Measurements from ENCODE around the gene LARGE1. TPM values are rescaled to one million over a fixed set of nuclear protein-coding genes. Genes with fewer than 3 reads are reported as not detected.

LARGE1 gene
- polyA plus RNA-seq, 1 donor: 17.8 TPM

GRCh38 chr22:33831651-33832050, 88.6 kb downstream of the LARGE1 start:
- Histone ChIP-seq H3K27ac (ENCODE audit: low read length) (no peak overlapping the region), H3K4me1 (ENCODE audit: control insufficient read depth, insufficient read depth, low read length) (peaks cover 2% of the 10 kb centered on the region), H3K4me3 (ENCODE audit: low read length) (no peak overlapping the region), H3K27me3 (ENCODE audit: control insufficient read depth, insufficient read depth, low read length) (no peaks in the 10 kb centered on the region), H3K36me3 (ENCODE audit: control insufficient read depth, insufficient read depth, low read length) (no peaks in the 10 kb centered on the region), H3K9me3 (ENCODE audit: control insufficient read depth, low read depth, low read length) (no peaks in the 10 kb centered on the region)
- no peak for DNase-seq
- 83% methylated on average over 1 of the region's 5 CpGs for WGBS (ENCODE audit: insufficient coverage, low lambda C conversion rate)

GRCh38 chr22:33831207-33831606, 89.1 kb downstream of the LARGE1 start:
- Histone ChIP-seq H3K4me3 (ENCODE audit: low read length) (no peak overlapping the region), H3K9me3 (ENCODE audit: control insufficient read depth, low read depth, low read length) (no peaks in the 10 kb centered on the region), H3K27me3 (ENCODE audit: control insufficient read depth, insufficient read depth, low read length) (no peaks in the 10 kb centered on the region), H3K4me1 (ENCODE audit: control insufficient read depth, insufficient read depth, low read length) (peaks cover 2% of the 10 kb centered on the region), H3K36me3 (ENCODE audit: control insufficient read depth, insufficient read depth, low read length) (no peaks in the 10 kb centered on the region), H3K27ac (ENCODE audit: low read length) (no peak overlapping the region)
- DNase-seq: no peak
- no CpG with 5 or more reads among the region's 11 CpGs for WGBS (ENCODE audit: insufficient coverage, low lambda C conversion rate)

- no CpG with 5 or more reads among the region's 4 CpGs for WGBS (ENCODE audit: insufficient coverage, low lambda C conversion rate)
- H3K27me3 ChIP-seq (ENCODE audit: control insufficient read depth, insufficient read depth, low read length): no peaks in the 10 kb centered on the region
- no peaks in the 10 kb centered on the region for H3K9me3 ChIP-seq (ENCODE audit: control insufficient read depth, low read depth, low read length)
- peaks cover 2% of the 10 kb centered on the region for H3K4me1 ChIP-seq (ENCODE audit: control insufficient read depth, insufficient read depth, low read length)
- H3K36me3 ChIP-seq (ENCODE audit: control insufficient read depth, insufficient read depth, low read length): no peaks in the 10 kb centered on the region
- DNase-seq: no peak
- no peak overlapping the region for H3K27ac ChIP-seq (ENCODE audit: low read length)
- H3K4me3 ChIP-seq (ENCODE audit: low read length): no peak overlapping the region
Measured at GRCh38 chr22:33829546-33830280, 90.6 kb downstream of the LARGE1 start.

DNA sequence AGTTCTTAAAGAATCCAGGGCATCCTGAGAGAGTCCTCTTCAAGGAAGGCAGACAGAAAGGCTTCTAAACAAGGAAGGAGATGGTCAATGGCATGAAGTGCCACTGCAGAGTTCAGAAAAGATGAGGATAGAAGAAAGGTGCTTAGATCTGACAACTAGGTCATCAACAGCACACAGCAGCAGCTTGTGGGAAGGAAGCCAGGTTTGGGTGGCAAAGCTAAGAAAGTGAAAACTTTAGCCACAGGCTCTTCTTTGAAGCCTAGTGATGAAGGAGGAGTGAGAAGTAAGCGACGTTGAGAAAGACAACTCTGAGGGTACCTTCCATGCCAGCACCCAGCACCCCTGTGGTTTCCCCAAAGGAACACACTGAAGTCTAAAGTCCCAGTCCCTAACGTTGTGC, 92.0 kb downstream of the LARGE1 start:
- no peak overlapping the region for H3K4me3 ChIP-seq (ENCODE audit: low read length)
- WGBS (ENCODE audit: insufficient coverage, low lambda C conversion rate): no CpG with 5 or more reads among the region's 3 CpGs
- no peaks in the 10 kb centered on the region for H3K36me3 ChIP-seq (ENCODE audit: control insufficient read depth, insufficient read depth, low read length)
- H3K27me3 ChIP-seq (ENCODE audit: control insufficient read depth, insufficient read depth, low read length): no peaks in the 10 kb centered on the region
- peaks cover 2% of the 10 kb centered on the region for H3K4me1 ChIP-seq (ENCODE audit: control insufficient read depth, insufficient read depth, low read length)
- no peak overlapping the region for H3K27ac ChIP-seq (ENCODE audit: low read length)
- no peaks in the 10 kb centered on the region for H3K9me3 ChIP-seq (ENCODE audit: control insufficient read depth, low read depth, low read length)
- DNase-seq: no peak

DNA sequence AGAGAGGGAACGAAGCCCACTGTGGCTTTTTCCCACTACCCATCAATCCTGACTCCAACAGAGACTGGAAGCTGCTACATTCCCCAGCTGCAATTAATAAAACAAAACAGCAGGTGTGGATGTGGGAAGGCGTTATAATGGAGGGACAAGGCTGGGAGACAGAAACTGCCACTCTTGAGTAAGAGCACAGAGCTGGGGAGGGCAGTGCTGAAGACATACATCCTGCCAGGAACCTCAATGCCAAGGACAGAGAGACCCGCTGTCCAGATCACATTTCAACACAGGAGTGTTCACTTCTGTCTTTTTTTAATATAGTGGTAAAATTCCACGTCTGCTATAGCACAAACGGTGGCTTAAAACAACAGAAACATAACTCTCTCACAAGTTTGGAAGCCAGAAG, 94.5 kb downstream of the LARGE1 start:
- Histone ChIP-seq H3K4me1 (ENCODE audit: control insufficient read depth, insufficient read depth, low read length) (peaks cover 2% of the 10 kb centered on the region), H3K27ac (ENCODE audit: low read length) (no peak overlapping the region)

DNA sequence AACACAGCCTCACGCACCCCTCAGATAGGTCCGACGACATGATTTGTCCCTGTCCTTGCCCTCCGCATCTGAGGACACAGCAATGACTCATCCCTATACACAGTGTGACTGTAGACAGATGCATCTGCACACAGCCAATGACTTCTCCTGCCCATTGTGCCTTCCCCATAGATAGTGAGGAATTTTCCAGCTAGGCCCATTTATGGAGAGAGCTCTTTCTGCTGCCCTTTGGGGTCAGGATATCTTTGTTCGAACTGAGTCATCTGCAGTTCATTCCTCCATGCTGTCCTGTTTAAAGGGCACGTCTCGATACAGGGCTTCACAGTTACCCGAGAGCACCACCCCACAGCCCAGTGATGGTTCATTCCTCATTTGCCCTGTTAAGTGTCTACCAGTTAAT, 96.7 kb downstream of the LARGE1 start:
- no peak for DNase-seq
- Histone ChIP-seq H3K27ac (ENCODE audit: low read length) (no peak overlapping the region), H3K36me3 (ENCODE audit: control insufficient read depth, insufficient read depth, low read length) (no peaks in the 10 kb centered on the region), H3K27me3 (ENCODE audit: control insufficient read depth, insufficient read depth, low read length) (no peaks in the 10 kb centered on the region), H3K9me3 (ENCODE audit: control insufficient read depth, low read depth, low read length) (no peaks in the 10 kb centered on the region), H3K4me1 (ENCODE audit: control insufficient read depth, insufficient read depth, low read length) (no peaks in the 10 kb centered on the region), H3K4me3 (ENCODE audit: low read length) (no peak overlapping the region)
- no CpG with 5 or more reads among the region's 8 CpGs for WGBS (ENCODE audit: insufficient coverage, low lambda C conversion rate)

More for the DNA sequence above, 94.5 kb downstream of the LARGE1 start:
- no peaks in the 10 kb centered on the region for H3K27me3 ChIP-seq (ENCODE audit: control insufficient read depth, insufficient read depth, low read length)
- no peak for DNase-seq
- H3K9me3 ChIP-seq (ENCODE audit: control insufficient read depth, low read depth, low read length): no peaks in the 10 kb centered on the region
- no CpG with 5 or more reads among the region's 5 CpGs for WGBS (ENCODE audit: insufficient coverage, low lambda C conversion rate)
- no peaks in the 10 kb centered on the region for H3K36me3 ChIP-seq (ENCODE audit: control insufficient read depth, insufficient read depth, low read length)
- H3K4me3 ChIP-seq (ENCODE audit: low read length): no peak overlapping the region

GRCh38 chr22:33821290-33821689, 99.0 kb downstream of the LARGE1 start:
- Histone ChIP-seq H3K27ac (ENCODE audit: low read length) (no peak overlapping the region), H3K27me3 (ENCODE audit: control insufficient read depth, insufficient read depth, low read length) (no peaks in the 10 kb centered on the region), H3K4me1 (ENCODE audit: control insufficient read depth, insufficient read depth, low read length) (no peaks in the 10 kb centered on the region), H3K9me3 (ENCODE audit: control insufficient read depth, low read depth, low read length) (no peaks in the 10 kb centered on the region), H3K4me3 (ENCODE audit: low read length) (no peak overlapping the region), H3K36me3 (ENCODE audit: control insufficient read depth, insufficient read depth, low read length) (no peaks in the 10 kb centered on the region)
- WGBS (ENCODE audit: insufficient coverage, low lambda C conversion rate): no CpG with 5 or more reads among the region's 4 CpGs
- DNase-seq: no peak

DNA sequence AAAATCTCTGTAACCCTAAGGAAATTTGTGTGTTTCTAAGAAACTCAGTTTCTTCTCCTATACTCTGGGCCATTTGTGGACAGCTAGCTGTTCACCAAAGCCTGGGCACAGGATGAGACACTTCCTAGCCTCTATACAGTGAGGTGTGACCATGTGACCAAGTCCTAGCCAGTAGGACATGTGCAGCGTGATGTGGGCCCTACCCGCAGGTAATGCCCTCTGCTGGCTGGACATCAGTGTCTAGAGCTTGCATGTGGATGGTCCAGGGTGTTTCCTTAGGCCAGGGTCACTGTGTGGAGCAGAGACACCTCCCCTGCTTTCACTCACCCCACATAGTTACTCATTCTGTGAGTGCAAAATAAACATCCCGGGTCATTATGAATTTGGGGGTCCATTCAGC, 100.5 kb downstream of the LARGE1 start:
- no peaks in the 10 kb centered on the region for H3K9me3 ChIP-seq (ENCODE audit: control insufficient read depth, low read depth, low read length)
- no peaks in the 10 kb centered on the region for H3K36me3 ChIP-seq (ENCODE audit: control insufficient read depth, insufficient read depth, low read length)
- H3K4me3 ChIP-seq (ENCODE audit: low read length): no peak overlapping the region
- DNase-seq: no peak
- 100% methylated on average over 1 of the region's 3 CpGs for WGBS (ENCODE audit: insufficient coverage, low lambda C conversion rate)
- no peaks in the 10 kb centered on the region for H3K4me1 ChIP-seq (ENCODE audit: control insufficient read depth, insufficient read depth, low read length)
- no peak overlapping the region for H3K27ac ChIP-seq (ENCODE audit: low read length)
- no peaks in the 10 kb centered on the region for H3K27me3 ChIP-seq (ENCODE audit: control insufficient read depth, insufficient read depth, low read length)

DNA sequence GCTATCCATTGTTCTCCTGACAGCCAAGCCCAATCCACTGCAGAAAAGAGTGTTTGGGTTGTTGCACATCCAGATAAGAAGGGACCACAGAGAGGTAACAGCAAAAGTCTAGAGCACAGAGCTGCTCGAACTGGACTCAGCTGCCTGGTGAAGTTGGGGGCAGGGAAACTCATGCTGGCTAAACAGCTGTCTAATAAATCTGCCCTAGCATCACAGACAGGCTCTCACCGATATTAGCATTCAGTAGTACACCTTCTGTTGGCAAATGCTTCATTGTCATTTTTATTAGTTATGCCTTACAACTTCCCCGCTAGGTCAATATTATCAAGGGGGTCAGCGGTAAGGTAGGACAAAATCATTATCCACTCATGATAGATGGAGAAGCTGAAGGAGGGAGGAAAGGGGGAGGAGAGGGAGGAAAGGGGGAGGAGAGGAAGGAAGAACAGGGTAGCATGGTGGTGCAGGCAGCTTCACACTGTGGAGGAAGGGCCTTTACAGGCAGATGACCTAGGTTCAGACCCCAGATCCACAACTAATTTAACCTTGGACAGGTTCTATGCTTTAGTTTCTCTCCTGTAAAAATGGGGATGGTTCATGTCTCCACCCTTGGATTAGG, 102.7 kb downstream of the LARGE1 start:
- H3K4me3 ChIP-seq (ENCODE audit: low read length): no peak overlapping the region
- H3K36me3 ChIP-seq (ENCODE audit: control insufficient read depth, insufficient read depth, low read length): no peaks in the 10 kb centered on the region
- DNase-seq: no peak
- H3K27ac ChIP-seq (ENCODE audit: low read length): no peak overlapping the region
- no peaks in the 10 kb centered on the region for H3K4me1 ChIP-seq (ENCODE audit: control insufficient read depth, insufficient read depth, low read length)
- no peaks in the 10 kb centered on the region for H3K9me3 ChIP-seq (ENCODE audit: control insufficient read depth, low read depth, low read length)
- no peaks in the 10 kb centered on the region for H3K27me3 ChIP-seq (ENCODE audit: control insufficient read depth, insufficient read depth, low read length)
- no CpG with 5 or more reads among the region's 4 CpGs for WGBS (ENCODE audit: insufficient coverage, low lambda C conversion rate)

DNA sequence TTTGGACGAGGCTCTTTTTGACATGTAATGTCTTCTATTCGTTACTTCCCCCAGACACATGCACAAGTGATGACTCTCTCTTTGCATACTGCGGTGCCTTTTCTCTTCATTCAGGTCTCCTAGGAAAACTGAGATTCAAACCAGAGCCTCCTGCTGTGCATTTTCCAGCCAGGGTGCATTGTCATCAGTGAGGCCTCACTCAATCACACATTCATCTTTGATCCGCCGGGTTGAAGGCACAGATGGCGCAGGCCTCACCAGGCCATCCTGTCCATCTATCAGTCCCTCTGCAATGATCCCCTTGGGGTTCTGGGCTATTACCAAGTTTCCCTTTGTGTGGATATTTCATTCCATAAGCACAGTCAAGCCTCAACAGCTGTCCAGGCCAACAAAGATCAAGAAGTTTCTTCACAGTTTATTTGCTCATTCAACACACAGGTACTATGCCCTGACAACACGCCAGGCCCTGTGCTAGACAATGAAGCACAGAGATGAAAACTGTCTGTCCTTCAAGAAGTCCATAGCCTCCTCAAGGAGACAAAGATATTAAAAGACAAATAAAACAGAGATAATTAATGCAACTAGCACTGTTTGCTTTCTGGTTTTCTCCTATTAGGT, 107.8 kb downstream of the LARGE1 start:
- DNase-seq: no peak
- Histone ChIP-seq H3K27me3 (ENCODE audit: control insufficient read depth, insufficient read depth, low read length) (no peaks in the 10 kb centered on the region), H3K9me3 (ENCODE audit: control insufficient read depth, low read depth, low read length) (no peaks in the 10 kb centered on the region), H3K27ac (ENCODE audit: low read length) (no peak overlapping the region), H3K4me3 (ENCODE audit: low read length) (no peak overlapping the region), H3K4me1 (ENCODE audit: control insufficient read depth, insufficient read depth, low read length) (no peaks in the 10 kb centered on the region), H3K36me3 (ENCODE audit: control insufficient read depth, insufficient read depth, low read length) (no peaks in the 10 kb centered on the region)
- WGBS (ENCODE audit: insufficient coverage, low lambda C conversion rate): 100% methylated on average over 3 of the region's 7 CpGs
